ENCODE measurements around the gene MREG. TPM values are rescaled to one million over a fixed set of nuclear protein-coding genes. Genes with fewer than 3 reads are reported as not detected.

Gene MREG
- total and polyA plus RNA-seq, 9 of the 15 experiments (the other 6 are each of a cell fraction or from before 2014, with no cell fraction given), result 0.77 to 3.8 (median 2.3) TPM

DNA sequence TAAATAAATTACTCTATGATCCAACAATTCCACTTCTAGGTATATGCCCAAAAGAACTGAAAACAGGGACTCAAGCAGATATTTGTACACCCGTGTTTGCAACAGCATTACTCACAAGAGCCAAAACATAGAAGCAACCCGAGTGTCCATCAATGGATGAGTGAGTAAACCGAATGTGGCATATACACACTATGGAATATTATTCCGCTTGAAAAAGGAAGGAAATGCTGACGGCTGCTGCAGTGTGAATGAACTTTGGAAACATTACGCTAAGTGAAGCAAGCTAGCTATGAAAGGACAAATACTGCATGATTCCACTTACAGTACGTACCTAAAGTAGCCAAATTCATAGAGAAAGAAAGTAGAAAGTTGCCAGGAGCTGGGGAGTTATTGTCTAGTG lies 32.2 kb downstream of the MREG start:
- FAIRE-seq (no peak), DNase-seq (ENCODE audit: extremely low read depth in 1 of 4, low spot score in 3 of 4) (no peak), ATAC-seq (no peak)
- Histone ChIP-seq H3K4me3 (no peak overlapping the region), H3K79me2 (ENCODE audit: control insufficient read depth, insufficient read depth, low read length) (no peaks in the 10 kb centered on the region), H3K9ac (ENCODE audit: insufficient read depth in 1 of 2, low read depth in 2 of 2, low read length in 2 of 2) (no peak overlapping the region), H3K27ac (ENCODE audit: extremely low read depth, low read depth, low read length) (no peak overlapping the region), H4K20me1 (replicated peaks; ENCODE audit: control insufficient read depth, insufficient read depth, low read length) (no peaks in the 10 kb centered on the region), H3K27me3 (ENCODE audit: control insufficient read depth in 2 of 2, insufficient read depth in 2 of 2, low read length in 2 of 2) (no peaks in the 10 kb centered on the region), H3K9me1 (ENCODE audit: control insufficient read depth, insufficient read depth, low read length) (no peaks in the 10 kb centered on the region), H3K4me1 (replicated peaks in 1 of 2; ENCODE audit: control insufficient read depth in 2 of 2, insufficient read depth in 2 of 2, low read length in 2 of 2) (no peaks in the 10 kb centered on the region), H3K9me3 (replicated peaks; ENCODE audit: control insufficient read depth, insufficient read depth, low read depth, low read length) (no peaks in the 10 kb centered on the region), H3K4me2 (ENCODE audit: insufficient read depth, low read length) (no peak overlapping the region), H3K36me3 (ENCODE audit: control insufficient read depth, insufficient read depth, low read length) (no peaks in the 10 kb centered on the region), H2AFZ (ENCODE audit: low read depth, low read length) (no peak overlapping the region)
- TF ChIP-seq ZNF212 (CRISPR knock-in tag; IDR thresholded peaks at IDR 0.05), result no peak
- BruUV-seq (replicated peaks), result no TSS peak
- ChIA-PET POLR2A (no interaction called here), CTCF (ENCODE audit: low intra/inter-chr PET ratio) (no interaction called here)
- WGBS (ENCODE audit: insufficient coverage, low coverage, missing lambda C conversion rate), result 67% methylated on average over 6 of the region's 7 CpGs
- in situ Hi-C loops (cut with MboI) (no loop called here), intact Hi-C loops (cut with micrococcal nuclease) (no loop called here)

DNA sequence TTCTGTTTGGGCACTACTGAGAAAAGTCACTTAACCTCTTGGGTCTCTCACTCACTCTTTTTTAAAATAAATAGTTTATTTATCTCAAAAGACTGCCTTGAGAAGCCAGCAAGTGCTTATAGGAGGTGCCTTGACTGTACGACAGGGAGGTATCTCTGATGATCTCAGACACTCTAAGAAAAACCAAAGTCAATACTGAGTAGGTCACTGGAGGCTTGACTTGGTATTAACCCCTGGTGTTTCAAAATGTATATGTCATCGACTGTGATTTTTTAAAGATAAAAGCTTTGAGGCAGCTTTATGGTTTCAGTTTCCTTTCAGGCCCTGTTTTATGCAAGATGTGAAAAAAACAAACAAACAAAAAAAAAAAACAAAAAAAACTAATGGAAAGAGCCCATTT lies 33.7 kb downstream of the MREG start:
- ChIA-PET POLR2A (interaction anchor here (0.9 kb wide), 1 partner anchor 10 kb away, joined by 3 read pairs; no protein-coding TSS in a partner anchor), CTCF (ENCODE audit: low intra/inter-chr PET ratio) (no interaction called here)
- Histone ChIP-seq H3K36me3 (ENCODE audit: control insufficient read depth, insufficient read depth, low read length) (no peaks in the 10 kb centered on the region), H3K9me1 (ENCODE audit: control insufficient read depth, insufficient read depth, low read length) (no peaks in the 10 kb centered on the region), H3K27me3 (ENCODE audit: control insufficient read depth in 2 of 2, insufficient read depth in 2 of 2, low read length in 2 of 2) (no peaks in the 10 kb centered on the region), H3K9ac (ENCODE audit: insufficient read depth in 1 of 2, low read depth in 2 of 2, low read length in 2 of 2) (no peak overlapping the region), H3K4me3 (no peak overlapping the region), H3K9me3 (replicated peaks; ENCODE audit: control insufficient read depth, insufficient read depth, low read depth, low read length) (no peaks in the 10 kb centered on the region), H4K20me1 (replicated peaks; ENCODE audit: control insufficient read depth, insufficient read depth, low read length) (no peaks in the 10 kb centered on the region), H3K27ac (ENCODE audit: extremely low read depth, low read depth, low read length) (no peak overlapping the region), H3K4me2 (ENCODE audit: insufficient read depth, low read length) (no peak overlapping the region), H3K79me2 (ENCODE audit: control insufficient read depth, insufficient read depth, low read length) (no peaks in the 10 kb centered on the region), H2AFZ (ENCODE audit: low read depth, low read length) (no peak overlapping the region), H3K4me1 (replicated peaks in 1 of 2; ENCODE audit: control insufficient read depth in 2 of 2, insufficient read depth in 2 of 2, low read length in 2 of 2) (no peaks in the 10 kb centered on the region)
- ATAC-seq (peak; percentile 47; the same call in 2 of the 3 replicates), DNase-seq (ENCODE audit: extremely low read depth in 1 of 4, low spot score in 3 of 4) (peak in 2 of 4 experiments; percentile 14 to 18), FAIRE-seq (no peak)
- TF ChIP-seq RNF2 (IDR thresholded peaks at IDR 0.05), result no peak
- no peak for TF ChIP-seq SMAD3 (CRISPR knock-in tag; conservative IDR thresholded peaks at IDR 0.05)
- TF ChIP-seq CBX3 (IDR thresholded peaks at IDR 0.05; ENCODE audit: borderline replicate concordance in 1 of 2, low read length in 2 of 2), result no peak
- peak; percentile 54 to 63; a peak in 3 of 4 replicates for TF ChIP-seq KDM1A (IDR thresholded peaks at IDR 0.05)
- TF ChIP-seq FOXA3 (CRISPR knock-in tag; conservative IDR thresholded peaks at IDR 0.05 in 1 of 2, IDR thresholded peaks at IDR 0.05 in 1 of 2), result 0 out of 4 replicates have a peak, but pooled peaks of 1 of the 2 experiments have one; percentile 30
- 14% methylated on average over 2 of the region's 2 CpGs for WGBS (ENCODE audit: insufficient coverage, low coverage, missing lambda C conversion rate)
- in situ Hi-C loops (cut with MboI) (no loop called here), intact Hi-C loops (cut with micrococcal nuclease) (no loop called here)
- BruUV-seq (replicated peaks), result no TSS peak

Measured in K562 (cell line).